Bone marrow (tissue), 2 donors: Measurements from ENCODE around the gene GALM.
"Not testable (repeated sequence)": the region's sequence is repeated elsewhere in the genome, so short reads cannot be mapped to it uniquely, and the experiment has no call there.

Source experiments
- DNase-seq, 2 donors: peaks; one replicate each; lab custom pipeline; 2025; lab: John Stamatoyannopoulos, UW

GALM gene

GRCh38 chr2:38711558-38711957 lies 45.6 kb downstream of the GALM start:
- DNase-seq, result no peak

DNA sequence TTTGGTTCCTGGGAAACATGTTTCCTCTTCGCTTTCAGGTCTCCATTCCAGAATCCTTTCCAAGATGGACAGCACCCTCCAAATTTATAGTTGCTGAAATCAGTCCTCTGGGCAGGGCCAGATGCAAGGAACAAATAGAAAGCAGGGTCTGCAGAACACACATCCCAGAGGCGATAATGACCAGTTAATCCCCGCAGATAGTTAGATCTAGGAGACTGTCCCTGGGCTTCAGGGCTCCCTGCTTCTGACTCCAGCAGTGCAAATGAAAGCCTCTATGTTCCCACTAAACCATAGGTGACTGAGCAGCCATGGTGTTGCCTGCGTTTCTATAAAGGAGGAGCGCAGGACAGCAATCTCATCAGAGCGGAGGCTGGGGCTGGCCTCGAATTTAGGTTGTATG lies 46.5 kb downstream of the GALM start:
- DNase-seq, result no peak

DNA sequence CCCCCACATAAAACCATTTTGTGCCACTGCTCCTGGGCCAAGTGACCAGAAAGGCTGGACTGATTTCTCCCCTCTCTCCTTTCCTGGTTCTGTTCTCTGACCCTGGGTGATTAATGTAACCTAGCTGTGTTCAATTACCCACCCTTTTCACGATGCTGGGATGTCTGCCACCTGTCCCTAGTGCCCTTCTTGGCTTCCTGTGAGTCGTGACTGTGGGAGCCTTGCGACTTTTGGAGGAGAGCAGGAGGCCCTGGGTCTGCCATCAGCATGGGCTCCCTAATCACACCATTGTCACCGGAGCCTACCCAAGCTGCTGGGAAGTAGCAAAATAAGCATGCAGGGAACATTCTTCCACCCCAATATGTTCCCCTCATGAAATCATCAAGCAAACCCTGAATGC lies 47.0 kb downstream of the GALM start:
- no peak for DNase-seq

- DNase-seq, result no peak
Observed at GRCh38 chr2:38713338-38713737, 47.4 kb downstream of the GALM start.

DNA sequence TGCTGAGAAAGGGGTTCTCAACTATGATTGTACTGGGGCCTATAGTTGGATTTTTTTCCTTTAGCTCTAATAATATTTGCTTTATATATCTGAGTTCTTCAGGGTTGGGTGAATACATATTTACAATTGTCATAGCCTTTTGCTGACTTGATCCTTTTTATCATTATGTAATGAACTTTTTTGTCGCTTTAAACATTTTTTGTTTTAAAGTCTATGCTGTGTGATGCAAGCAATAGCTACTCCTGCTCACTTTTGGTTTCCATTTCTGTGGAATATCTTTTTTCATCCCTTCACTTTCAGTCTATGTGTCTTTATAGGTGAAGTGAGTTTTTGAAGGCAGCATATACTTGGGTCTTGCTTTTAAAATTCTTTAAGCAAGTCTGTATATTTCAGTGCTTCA lies 49.0 kb downstream of the GALM start:
- not testable (repeated sequence) for DNase-seq

DNA sequence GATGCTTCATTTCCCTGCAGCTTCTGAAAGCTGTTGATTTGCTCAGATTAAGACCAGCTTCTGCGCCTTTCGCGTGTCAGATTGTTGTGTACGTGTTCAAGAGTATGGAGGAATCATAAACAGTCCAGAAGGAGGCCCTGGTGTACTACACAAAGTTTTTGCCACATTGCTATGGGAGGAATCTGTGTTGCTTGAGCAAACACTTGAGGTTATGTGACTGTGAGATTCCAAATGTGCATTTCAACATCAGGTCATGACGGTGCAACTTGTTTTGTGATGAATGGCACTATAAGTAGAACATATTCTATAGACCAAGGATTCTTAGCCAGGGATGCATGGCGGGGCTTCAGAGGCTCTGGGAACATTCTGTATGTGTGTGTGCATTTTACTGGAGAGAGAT lies 50.3 kb downstream of the GALM start:
- DNase-seq, result no peak

DNA sequence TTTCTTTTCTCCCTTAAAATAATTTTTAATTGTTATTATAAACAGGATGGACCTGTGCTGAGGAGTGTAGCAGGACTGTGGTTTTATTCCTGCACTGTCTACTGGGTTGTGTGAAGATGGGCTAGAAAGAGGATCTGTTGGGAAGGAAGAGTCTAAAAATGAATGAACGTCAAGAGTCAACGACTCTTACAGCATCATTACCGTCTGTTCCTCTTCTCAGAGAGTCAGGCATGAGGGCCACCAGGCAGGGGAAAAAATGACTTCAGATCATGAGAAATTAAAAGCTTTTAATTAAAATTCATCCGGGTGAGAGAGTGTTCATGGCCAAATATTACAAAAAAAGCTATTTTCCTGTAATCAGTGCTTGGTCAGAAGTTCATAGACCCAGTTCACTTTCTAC lies 52.7 kb downstream of the GALM start:
- no peak for DNase-seq

- DNase-seq, result no peak
Observed at GRCh38 chr2:38719706-38720105, 53.8 kb downstream of the GALM start.

- DNase-seq, result no peak
Observed at GRCh38 chr2:38720613-38721241, 54.8 kb downstream of the GALM start.

- peak in 1 of 2 donors; percentile 76 for DNase-seq
Observed at GRCh38 chr2:38722271-38723061, 56.6 kb downstream of the GALM start.

DNA sequence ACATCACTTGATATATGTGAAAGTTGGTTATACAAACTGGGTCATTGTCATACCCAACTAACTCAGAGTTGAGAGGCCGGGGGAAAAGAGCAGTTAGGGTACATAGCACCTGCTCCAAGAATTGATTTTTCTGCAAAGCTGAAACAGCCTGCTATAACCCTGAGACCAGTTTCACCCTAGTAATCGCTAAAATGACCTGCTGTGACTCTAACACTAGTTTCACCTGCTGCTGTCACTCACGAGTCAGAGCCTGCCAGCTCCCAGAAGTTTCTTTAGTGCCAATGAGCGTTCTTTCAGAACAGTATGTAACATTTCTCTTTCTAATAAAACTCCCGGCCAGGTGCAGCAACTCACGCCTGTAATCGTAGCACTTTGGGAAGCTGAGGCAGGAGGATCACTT lies 57.3 kb downstream of the GALM start:
- no peak for DNase-seq

DNA sequence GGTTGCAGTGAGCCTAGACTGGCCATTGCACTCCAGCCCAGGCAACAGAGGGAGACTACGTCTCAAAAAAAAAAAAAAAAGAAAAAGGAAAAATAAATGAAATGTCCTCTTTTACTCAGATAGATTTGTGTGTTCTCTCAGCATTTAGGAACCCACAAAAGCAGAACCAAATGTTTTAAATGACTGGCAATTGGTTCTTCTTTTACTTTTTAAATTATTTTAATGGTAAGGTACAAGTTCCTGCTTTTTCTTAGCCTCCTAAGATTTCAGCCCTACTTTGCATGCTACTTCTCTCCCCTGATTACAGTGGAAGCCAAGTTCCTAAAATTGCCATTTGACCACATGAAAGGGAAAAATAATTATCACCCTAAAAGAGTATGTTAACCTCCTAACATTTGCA lies 61.7 kb downstream of the GALM start:
- no peak for DNase-seq

DNA sequence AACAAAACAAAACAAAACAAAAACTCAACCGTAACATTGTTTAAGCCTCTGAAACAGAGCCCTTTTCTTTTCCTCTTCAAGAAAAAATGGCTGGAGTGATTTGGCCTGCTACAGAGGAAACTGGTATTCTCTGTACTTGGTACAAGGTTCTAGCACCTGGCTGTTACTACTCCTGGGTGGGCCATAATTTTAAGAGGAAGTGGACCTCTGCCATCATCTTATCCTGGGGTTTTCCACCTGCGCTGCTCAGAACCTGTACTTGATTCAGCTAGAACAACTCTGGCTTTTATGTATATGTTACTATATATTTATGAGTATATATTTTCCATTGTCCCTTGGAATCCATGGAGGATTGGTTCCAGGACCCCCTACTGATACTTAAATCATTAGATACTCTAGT lies 62.8 kb downstream of the GALM start:
- DNase-seq, result no peak

- DNase-seq, result no peak
Observed at GRCh38 chr2:38731090-38731489, 65.2 kb downstream of the GALM start.

- no peak for DNase-seq
Observed at GRCh38 chr2:38731684-38732221, 65.8 kb downstream of the GALM start.

DNA sequence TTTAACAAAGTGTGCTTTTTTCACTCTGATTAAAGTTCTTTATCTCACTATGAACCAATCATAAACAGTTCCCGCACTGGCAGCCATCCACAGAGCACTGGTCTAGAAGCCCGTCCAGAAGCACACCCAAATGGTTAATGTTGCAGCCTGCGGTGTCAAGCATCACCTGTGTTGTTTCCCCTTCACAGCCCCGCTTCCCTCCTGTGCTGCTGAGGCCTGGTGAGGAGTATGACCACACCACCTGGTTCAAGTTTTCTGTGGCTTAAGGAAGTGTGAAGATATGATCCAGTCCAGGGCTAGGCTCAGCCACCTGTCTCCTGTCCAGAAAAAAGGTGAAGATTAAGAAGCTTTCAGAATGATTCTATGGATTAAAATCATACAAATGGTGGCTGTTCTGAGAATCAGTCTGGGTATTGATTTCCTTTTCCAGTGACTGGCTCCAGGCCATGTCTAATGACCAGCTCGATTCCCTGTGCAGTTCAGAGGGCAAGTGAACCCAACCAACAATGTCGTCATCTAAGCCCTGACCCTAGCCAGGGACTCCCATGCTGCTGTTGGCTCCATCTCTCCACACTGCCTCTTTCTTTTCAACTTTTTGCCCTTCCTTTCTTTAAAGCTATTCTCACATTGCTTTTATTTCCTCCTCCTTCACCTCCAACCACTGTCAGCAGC lies 67.5 kb downstream of the GALM start:
- no peak for DNase-seq

DNA sequence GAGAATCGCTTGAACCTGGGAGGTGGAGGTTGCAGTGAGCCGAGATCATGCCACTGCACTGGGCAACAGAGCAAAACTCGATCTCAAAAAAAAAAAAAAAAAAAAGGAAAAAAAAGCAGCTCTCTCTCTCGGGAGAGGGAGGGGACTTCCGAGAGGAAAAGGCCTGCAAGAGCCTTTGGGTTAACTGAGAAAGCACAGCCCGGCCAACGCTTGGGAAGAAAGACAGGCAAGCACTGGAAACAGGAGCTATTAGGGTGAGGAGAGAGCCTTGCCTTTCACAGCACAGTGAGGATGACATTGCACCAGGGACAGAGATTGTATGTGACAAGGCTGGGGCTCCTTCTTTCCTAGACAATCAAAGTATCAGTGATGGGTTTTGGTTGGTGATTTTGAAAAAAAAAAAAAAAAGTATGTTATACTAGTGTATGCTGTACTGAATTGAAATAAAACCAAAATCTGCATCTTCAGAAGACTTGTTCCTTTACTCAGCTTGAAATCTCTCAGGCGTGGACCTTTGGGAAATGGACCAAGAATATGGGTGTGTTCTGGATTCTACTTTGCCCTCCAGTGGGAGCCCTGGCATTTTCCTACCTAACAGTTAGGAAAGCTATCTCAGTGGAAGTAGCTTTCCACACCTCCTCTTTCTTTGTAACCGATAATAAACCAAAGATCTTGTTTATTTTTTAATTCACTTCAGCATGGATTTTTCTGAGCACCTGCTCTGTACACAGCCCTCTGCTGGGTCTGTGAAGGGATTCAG lies 68.6 kb downstream of the GALM start:
- DNase-seq, result no peak

GRCh38 chr2:38735999-38736320 lies 70.0 kb downstream of the GALM start:
- no peak for DNase-seq

GRCh38 chr2:38737000-38737698 lies 71.2 kb downstream of the GALM start:
- DNase-seq, result not testable (repeated sequence)

- no peak for DNase-seq
Observed at GRCh38 chr2:38737925-38738324, 72.0 kb downstream of the GALM start.

- DNase-seq, result no peak
Observed at GRCh38 chr2:38739524-38739923, 73.6 kb downstream of the GALM start.
